HG03025 (cell line): ENCODE measurements around the gene NANS.
A peak's percentile ranks its signal among the peaks of the same experiment; 100 is the strongest.
"Not testable (repeated sequence)": the region's sequence is repeated elsewhere in the genome, so short reads cannot be mapped to it uniquely, and the experiment has no call there.

ENCODE experiments used
- ATAC-seq: cut with Tn5 transposase; IDR thresholded peaks from one replicate; pipeline ENCODE4 v1.9.1; 2021; ENCODE audit warnings: mild to moderate bottlenecking, moderate library complexity; ENCODE audit not compliant: unreplicated experiment, low FRiP score

NANS gene

GRCh38 chr9:98096091-98096490, 39.6 kb downstream of the NANS start:
- no peak for ATAC-seq

- ATAC-seq, result no peak
These were observed 41.3 kb downstream of the NANS start for GRCh38 chr9:98097836-98098235.

GRCh38 chr9:98099346-98099745, 42.8 kb downstream of the NANS start:
- ATAC-seq, result no peak

DNA sequence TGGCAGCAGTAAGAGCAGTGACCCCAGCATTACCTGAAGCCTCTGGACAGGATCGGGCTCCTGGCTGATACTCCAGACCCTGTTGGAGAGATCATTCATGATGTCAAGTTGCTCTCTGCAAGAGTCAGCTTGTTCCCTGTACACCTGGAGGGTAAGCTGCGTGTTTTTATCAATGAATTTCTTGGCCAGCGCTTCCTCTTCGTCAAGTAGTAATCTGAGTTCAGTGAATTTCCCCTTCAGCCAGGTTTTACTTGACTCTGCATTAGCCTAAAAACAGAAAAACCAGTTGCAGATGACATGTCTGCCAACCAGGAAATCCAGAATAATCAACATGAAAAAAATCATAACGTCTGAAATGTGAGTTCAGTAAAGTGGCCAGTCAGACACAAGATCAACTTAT, 43.4 kb downstream of the NANS start:
- no peak for ATAC-seq

DNA sequence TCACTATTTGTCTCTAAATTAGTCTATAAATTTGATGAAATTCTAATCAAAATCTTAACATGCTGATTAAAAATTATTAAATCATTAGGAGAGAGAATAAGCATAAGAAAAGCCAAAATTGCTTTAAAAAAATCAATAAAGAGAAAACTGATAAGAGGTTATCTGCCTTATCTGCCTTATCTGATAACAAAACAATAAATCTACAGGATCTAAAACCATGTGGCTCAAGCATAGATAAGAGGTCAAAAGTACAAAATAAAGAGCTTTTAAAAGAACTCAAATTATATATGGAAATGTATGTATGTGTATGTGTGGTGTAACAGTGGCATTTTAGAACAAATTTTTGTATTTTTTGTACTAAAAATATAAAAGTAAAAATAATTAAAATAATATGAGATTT, 43.9 kb downstream of the NANS start:
- ATAC-seq, result no peak

DNA sequence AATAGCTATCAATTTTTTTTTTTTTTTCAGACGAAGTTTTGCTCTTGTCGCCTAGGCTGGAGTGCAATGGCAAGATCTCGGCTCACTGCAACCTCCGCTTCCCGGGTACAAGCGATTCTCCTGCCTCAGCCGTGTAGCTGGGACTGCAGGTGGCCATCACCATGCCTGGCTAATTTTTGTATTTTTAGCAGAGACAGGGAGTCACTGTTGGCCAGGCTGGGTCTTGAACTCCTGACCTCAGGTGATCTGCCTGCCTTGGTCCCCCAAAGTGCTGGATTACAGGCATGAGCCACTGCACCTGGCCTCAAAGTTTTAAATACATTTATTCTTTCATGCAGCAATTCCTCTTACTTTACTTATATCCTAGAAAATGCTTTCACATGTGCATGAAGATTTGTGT, 44.9 kb downstream of the NANS start:
- ATAC-seq, result peak; percentile 1

DNA sequence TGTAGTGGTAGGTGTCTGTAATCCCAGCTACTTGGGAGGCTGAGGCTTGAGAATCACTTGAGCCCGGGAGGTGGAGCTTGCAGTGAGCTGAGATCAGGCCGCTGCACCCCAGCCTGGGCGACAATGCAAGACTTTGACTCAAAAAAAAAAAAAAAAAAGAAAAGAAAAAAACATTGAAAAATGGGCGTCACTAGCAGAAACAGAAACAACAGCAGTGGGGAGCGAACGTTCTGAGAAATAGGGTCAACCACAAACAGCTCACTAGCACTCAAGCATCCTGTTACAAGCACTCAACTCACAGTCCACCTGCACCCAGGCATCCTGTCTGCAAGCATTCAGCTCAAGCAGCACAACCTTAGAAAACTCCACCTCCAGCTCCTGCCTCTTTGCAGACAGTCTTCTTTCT, 45.3 kb downstream of the NANS start:
- ATAC-seq, result peak; percentile 97

DNA sequence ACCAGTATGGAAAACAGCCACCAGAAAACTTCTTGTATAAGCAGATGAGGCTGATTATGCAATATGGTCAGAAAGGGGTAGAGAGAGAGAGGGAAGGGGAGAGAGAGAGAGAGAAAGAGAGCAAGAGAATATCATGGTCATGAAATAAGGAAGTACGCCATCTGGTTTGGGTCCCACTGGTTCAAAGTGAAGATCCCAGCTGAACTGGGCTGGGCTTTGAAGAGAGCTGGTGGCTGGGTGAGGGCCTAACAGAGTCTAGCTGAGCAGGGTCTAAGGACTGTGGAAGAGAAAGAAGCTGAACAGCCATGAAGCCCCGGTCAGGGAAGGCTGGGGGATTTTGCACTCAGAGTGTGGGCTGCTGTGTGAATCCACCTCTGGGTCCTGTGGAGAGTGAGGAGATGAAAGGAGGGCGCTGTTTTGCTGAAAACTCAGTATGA, 47.9 kb downstream of the NANS start:
- ATAC-seq, result no peak

- no peak for ATAC-seq
These were observed 48.5 kb downstream of the NANS start for GRCh38 chr9:98105006-98105405.

DNA sequence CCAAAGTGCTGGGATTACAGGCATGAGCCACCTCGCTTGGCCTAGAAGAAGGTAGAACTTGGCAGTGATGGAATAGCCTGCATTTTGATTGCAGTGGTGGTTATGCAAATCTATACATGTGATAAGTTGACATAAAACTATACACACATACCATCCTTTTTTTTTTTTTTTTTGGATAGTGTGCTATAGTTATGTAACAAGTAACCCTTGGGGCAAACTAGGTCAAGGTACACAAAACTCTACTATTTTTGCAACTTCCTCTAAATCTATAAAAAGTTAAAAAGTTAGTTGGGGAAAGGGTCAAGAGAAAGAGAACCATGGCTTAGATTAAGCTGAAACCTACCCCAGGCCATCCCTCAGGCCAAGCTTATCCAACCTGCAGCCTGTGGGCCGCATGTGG, 51.4 kb downstream of the NANS start:
- no peak for ATAC-seq

DNA sequence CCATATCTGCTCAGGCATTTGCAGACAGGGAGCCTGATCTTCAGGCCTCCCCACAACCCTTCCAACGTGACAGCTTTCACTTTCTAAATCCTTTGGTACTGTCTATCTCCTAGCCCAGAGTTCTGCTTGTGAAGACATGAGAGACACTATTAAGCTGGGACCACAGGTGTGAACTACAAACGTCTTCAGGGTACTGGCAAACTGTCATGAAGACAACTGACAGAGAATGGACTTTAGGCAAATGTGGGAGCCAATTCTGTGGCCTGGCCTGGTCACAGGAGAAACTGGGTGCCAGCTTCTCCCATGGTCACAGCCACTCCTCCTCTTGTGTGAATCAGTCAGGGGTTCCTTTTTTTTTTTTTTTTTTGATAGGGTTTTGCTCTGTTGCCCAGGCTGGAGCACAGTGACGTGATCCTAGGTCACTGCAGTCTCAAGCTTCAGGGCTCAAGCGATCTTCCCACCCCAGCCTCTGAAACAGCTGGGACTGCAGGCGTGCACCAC, 52.0 kb downstream of the NANS start:
- ATAC-seq, result peak; percentile 67

DNA sequence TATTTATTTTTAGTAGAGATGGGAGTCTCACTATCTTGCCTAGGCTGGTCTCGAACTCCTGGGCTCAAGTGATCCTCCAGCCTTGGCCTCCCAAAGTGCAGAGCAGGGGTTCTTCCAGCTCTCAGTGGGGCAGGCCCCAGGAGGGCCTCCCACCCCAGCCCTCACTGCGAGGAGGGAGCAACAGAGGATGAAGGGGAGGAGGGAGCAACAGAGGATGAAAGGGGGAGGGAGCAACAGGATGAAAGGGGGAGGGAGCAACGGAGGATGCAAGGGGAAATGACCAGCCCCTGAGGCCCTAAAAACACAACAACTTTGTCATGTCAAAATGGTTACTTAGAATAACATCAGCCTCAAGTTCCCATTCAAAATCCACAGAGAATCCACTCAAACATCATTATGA, 52.5 kb downstream of the NANS start:
- ATAC-seq, result no peak

GRCh38 chr9:98117097-98117496, 60.6 kb downstream of the NANS start:
- not testable (repeated sequence) for ATAC-seq

- peak; percentile 48 for ATAC-seq
These were observed 61.6 kb downstream of the NANS start for GRCh38 chr9:98117984-98118639.

DNA sequence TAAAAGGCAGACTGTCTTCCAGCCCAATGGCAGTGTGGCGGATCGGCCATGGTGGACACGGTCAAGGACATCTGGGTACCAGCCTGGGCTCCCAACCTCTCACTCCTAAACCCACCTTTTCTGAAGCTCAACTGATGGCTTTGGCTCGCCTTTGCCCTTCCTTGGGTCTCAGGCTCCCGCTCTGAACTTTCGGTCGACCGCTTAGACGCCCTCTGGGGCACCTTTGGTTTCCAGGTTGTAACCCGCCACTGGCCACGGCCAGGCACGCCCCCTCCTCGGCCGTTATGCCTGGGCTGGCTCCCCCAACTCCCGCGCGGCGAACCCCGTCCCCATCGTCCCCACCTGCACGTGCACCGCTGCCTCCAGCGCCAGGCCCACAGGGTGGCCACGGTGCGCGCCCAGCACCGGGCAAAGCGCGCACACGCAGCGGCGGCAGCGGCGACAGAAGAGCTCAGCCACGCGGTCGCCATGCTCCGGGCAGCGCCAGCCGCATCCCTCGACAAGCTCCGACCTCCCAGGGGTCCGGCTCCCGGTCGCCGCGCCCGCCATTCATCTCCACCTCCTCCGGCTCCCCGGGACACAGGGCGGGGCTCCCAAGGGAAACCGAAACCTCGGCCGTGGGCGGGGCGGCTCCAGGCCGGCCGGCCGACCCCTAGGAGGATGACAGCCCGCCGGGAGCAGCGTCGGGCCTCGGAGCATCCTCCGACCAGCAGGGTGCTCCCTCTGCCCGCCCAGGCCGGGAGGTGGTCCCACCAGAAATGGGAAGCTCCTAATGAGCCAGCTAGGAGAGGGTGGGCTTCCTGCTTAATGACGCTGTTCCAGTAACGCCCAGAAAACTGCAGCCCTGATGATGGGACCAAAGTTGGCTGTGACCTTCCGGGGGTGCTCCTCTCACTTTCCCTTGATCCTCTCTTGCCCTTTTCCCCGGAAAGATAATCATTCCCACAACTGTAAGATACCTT, 62.4 kb downstream of the NANS start, which contains the start of gene TRIM14:
TRIM14 (minus strand) TSS at position 583 of the 962 bp plus-strand sequence; CDS start at position 549, 34 bp downstream.
- peak; percentile 61 for ATAC-seq

DNA sequence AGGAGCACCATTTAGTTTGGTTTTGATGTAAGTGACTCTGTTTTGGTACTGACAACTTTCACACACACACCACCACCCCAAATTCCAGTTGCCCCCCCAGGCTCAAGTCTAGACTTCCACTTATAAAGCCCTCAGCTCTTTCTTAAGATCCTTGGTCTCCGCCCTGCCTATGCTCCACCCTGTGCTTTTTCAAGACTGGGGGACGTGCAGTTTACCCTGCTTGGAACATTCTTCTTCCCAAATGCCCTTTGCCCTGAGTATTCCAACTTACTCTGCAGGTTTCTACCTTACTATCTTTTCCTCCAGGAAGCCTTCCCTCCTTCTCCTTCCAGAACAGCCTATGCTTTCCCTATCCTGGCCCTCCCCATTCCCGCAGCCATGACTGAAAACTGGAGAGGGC, 63.9 kb downstream of the NANS start:
- no peak for ATAC-seq

DNA sequence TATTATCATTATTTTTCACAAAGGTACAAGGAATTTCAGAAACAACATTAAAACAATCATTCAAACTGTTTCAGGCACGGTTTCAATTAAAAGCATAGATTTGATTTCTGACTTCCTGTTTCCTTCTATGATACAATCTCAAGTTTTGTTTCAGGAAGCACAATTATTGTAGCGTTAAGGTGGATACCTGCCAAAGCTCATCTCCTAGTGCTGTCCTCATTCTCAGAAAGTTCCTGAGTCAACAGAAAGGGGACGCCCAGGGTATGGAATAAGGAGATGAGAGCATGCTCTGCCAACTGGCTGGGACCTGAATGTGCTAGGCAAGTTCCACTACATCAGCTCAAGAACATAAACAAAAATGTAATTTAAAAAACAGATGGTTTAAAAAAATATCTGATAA, 64.5 kb downstream of the NANS start:
- no peak for ATAC-seq

GRCh38 chr9:98124091-98124490, 67.6 kb downstream of the NANS start:
- ATAC-seq, result not testable (repeated sequence)

GRCh38 chr9:98124637-98125426, 68.3 kb downstream of the NANS start:
- ATAC-seq, result no peak

GRCh38 chr9:98127226-98127625, 70.7 kb downstream of the NANS start:
- ATAC-seq, result no peak

DNA sequence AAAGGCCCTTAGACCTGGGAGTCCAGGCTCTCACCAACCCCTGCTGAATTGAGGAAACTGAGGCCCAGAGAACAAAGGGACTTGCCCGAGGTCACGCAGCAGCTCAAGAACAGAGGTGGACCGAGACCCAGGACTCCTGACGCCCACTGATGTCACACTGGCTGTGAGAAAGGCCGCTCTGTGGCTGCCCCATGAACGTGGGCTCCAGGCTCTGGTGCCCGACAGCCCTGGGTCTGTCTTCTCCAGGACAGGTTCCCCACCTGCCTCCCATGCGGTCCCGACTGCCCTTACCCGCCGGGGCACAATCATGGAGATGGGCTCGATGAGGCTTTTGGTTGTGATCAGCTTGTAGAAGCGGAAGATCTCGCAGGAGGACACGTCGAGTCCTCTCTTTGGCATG, 71.8 kb downstream of the NANS start:
- ATAC-seq, result no peak
